Mucosa of descending colon (tissue), 3 donors: ENCODE results near the gene CNOT1. TPM values are rescaled to one million over a fixed set of nuclear protein-coding genes. Genes with fewer than 3 reads are reported as not detected.
A peak's percentile ranks its signal among the peaks of the same experiment; 100 is the strongest.

Experiments used
- ATAC-seq: fragments of 200-7000 bp; cut with Tn5 transposase; one replicate; pipeline ENCODE4 v1.9.1; 2020; ENCODE audit warnings: mild to moderate bottlenecking, moderate library complexity
- DNase-seq, 3 donors: peaks; one replicate each; pipeline ENCODE4 v3.0.0-alpha.2; 2020
- H3K36me3 ChIP-seq: fragments of 200-600 bp; one replicate; pipeline ENCODE4 v1.8.0; 2021; ENCODE audit warnings: low read depth, mild to moderate bottlenecking
- H3K4me1 ChIP-seq: fragments of 200-600 bp; one replicate; pipeline ENCODE4 v1.8.0; 2021; ENCODE audit warnings: low read depth, mild to moderate bottlenecking
- H3K4me3 ChIP-seq: fragments of 200-600 bp; one replicate; pipeline ENCODE4 v1.8.0; 2021; ENCODE audit warnings: mild to moderate bottlenecking
- H3K9me3 ChIP-seq: fragments of 200-600 bp; one replicate; pipeline ENCODE4 v1.8.0; 2021; ENCODE audit warnings: mild to moderate bottlenecking
- intact Hi-C, 2 donors: fragments of 100-400 bp; cut with DNase I in 1 of 2; cut with micrococcal nuclease in 1 of 2; formaldehyde crosslinking; loops; one replicate each; pipeline versions ENCODE4 v1.11.0 to v1.11.1; 2022; cut with DNase I, micrococcal nuclease
- total RNA-seq, 3 donors: library from RNA; stranded (reverse); fragmentation: NEBNext Ultra II Directional in 2 of 3; extraction: Animal tissue kit (Norgen Biotek cat#: 25700) in 2 of 3; gene quantifications; one replicate each; pipeline versions ENCODE4 v1.2.1 to v1.2.4, GENCODE V29; 2021 to 2023
- TF ChIP-seq, protein P1 (sequence below): fragments of 200-600 bp; IDR thresholded peaks from one replicate; pipeline ENCODE4 v1.8.0; 2022; ENCODE audit warnings: antibody characterized with exemption, mild to moderate bottlenecking
- donor health status: DM: no; HTN: no; CAD: no; lungs with moderate emphysema.
- donor health status: DM: no; HTN: no; CAD: no.
- donor health status: DM: no; HTN: yes; CAD: no.

The CNOT1 gene
- total RNA-seq, 3 donors from 2014 or later, result 194 to 239 (median 230) TPM

DNA sequence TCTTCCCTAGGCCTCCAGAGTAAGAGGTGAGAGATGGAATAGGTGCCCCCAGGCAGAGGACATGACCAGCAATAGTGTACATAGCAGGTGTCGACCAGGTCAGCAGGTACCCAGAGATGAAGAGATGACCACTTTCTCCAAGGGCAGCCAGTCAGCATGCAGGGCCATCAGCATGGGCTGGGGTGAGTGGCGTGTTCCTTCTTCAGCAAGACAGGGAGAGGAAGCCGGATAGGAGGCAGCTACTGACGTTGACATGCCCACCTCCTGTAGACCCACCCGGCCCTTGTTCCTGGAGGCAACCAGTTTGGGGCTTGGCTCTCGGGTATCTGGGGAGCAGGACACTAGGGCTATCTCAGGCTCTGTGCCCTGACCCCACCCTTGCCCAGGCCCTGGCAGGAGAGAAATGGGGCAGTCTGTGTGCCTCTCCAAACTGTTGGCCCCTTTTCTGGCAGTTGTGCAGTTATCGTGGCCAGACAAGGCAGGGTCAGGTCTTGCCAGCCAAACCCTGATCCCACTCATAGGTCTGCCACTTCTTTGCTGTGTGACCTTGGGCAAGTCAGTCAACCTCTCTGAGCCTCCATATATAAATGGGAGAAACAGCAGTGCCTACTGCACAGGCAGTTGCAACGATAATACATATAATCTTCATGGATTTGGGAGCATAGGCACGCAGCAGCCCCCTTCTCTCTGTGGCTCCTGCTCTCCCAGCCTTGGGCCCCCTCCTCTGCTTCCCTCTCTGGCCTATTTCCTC lies 131.1 kb downstream of the CNOT1 start:
- H3K9me3 ChIP-seq, result no peaks in the 10 kb centered on the region
- no peak overlapping the region for H3K4me3 ChIP-seq
- ATAC-seq (no peak), DNase-seq (no peak)
- no peaks in the 10 kb centered on the region for H3K36me3 ChIP-seq
- TF ChIP-seq, protein P1, sequence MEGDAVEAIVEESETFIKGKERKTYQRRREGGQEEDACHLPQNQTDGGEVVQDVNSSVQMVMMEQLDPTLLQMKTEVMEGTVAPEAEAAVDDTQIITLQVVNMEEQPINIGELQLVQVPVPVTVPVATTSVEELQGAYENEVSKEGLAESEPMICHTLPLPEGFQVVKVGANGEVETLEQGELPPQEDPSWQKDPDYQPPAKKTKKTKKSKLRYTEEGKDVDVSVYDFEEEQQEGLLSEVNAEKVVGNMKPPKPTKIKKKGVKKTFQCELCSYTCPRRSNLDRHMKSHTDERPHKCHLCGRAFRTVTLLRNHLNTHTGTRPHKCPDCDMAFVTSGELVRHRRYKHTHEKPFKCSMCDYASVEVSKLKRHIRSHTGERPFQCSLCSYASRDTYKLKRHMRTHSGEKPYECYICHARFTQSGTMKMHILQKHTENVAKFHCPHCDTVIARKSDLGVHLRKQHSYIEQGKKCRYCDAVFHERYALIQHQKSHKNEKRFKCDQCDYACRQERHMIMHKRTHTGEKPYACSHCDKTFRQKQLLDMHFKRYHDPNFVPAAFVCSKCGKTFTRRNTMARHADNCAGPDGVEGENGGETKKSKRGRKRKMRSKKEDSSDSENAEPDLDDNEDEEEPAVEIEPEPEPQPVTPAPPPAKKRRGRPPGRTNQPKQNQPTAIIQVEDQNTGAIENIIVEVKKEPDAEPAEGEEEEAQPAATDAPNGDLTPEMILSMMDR, result no peak
- intact Hi-C loops, result no loop called here
- peaks cover 13% of the 10 kb centered on the region for H3K4me1 ChIP-seq

DNA sequence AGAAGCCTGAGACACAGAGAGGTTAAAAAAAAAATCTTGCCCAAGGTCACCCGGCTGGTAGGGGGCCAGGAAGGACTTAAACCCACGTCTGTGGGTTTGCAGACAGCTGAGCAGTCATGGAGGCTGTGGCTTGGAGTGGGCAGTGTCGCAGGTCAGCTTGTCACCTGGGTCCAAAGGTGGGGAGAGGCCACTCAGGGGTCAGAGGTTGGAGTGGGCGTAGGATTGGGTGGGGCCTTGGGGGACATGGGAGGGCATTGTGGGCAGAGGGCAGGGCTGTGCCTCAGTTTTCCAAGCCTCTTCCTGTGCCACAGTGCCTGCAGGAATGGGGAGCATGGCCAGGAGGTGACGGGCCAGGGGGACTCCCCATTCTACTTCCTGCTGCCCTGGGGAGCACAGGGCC lies 131.7 kb downstream of the CNOT1 start:
- ATAC-seq, result no peak
- no peaks in the 10 kb centered on the region for H3K36me3 ChIP-seq
- TF ChIP-seq, protein P1, result no peak
- H3K9me3 ChIP-seq, result no peaks in the 10 kb centered on the region
- peaks cover 13% of the 10 kb centered on the region for H3K4me1 ChIP-seq
- no peak overlapping the region for H3K4me3 ChIP-seq
- intact Hi-C loops, result no loop called here
- no peak for DNase-seq

DNA sequence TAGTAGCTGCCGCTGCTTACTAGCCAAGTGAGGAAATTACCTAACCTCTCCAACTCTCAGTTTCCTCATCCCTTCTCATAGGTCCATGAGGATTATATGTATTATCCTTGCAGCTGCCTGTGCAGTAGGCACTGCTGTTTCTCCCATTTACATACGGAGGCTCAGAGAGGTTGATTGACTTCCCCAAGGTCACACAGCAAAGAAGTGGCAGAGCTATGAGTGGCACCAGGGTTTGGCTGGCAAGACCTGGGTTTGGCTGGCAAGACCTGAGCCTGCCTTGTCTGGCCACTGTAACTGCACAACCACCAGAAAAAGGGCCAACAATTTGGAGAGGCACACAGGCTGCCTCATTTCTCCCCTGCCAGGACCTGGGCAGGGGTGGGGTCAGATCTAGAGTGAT lies 132.2 kb downstream of the CNOT1 start:
- H3K4me3 ChIP-seq, result no peak overlapping the region
- TF ChIP-seq, protein P1, result no peak
- intact Hi-C loops, result no loop called here
- H3K36me3 ChIP-seq, result no peaks in the 10 kb centered on the region
- no peak for ATAC-seq
- no peak for DNase-seq
- H3K4me1 ChIP-seq, result peaks cover 13% of the 10 kb centered on the region
- no peaks in the 10 kb centered on the region for H3K9me3 ChIP-seq

DNA sequence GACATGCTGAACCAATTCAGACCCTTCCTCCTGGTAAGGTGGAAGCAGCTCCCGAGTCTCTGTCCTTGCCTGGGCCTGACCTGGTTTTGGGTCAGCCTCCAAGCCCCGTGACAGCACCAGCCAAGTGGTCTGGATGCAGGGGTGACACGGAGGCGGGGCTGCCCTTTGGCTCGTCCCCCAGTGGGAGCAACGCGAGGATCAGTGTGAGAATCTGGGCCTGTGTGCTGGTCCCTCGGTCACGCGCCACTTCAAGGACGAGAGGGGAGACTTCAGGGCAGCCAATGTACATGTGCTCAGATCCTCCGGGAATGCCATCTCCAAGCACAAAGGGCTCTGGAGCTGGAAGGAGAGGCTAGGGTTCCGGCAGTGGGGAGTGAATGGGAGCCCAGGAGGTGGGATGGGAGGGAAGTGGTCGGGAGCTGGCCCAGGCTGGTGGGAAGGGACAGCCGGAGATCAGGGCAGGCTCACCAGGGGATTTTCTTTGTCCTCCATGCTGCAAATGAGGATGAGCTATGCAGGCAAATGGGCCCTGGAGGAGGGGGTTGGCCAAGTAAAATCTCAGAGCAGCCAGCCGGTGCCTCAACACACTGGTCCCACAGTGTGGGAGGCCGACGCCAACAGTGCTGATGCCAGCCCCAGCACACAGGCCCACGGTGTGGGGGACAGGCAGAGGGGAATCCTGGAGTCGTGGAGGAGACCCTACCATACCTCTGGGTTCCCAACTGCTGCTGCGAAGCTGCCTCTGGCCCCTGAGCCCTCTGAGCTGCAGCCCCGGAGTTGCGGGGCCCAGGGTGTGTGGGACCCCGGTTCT lies 133.9 kb downstream of the CNOT1 start:
- H3K4me1 ChIP-seq, result peaks cover 5% of the 10 kb centered on the region
- H3K4me3 ChIP-seq, result no peak overlapping the region
- intact Hi-C loops, result no loop called here
- TF ChIP-seq, protein P1, result no peak
- DNase-seq (no peak), ATAC-seq (no peak)
- H3K36me3 ChIP-seq, result no peaks in the 10 kb centered on the region
- H3K9me3 ChIP-seq, result no peaks in the 10 kb centered on the region

DNA sequence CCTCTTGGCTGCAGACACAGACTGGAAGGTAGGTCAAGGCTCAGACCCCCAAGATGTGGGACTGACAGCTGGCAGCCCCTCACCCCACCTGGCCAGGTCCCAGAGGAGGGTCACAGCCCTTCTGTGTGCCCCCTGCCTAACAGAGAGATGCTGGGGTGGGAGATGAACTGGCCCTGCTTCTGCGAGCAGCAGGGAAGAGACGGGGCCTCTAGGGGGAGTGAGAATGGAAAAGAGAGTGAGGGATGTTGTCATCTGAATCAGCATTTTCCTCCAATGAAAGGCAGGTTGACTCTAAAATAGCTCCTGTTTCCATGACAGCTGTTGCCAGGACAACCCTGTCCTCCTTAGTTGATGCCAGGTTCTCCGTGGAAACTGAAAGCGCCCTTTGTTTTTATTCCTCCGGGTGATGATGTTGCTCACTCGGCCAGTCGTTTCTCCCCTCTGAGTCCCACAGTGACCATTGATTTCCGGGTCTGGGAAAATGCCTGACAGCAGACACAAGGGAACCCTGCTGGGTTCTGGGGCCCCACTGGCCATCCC lies 134.6 kb downstream of the CNOT1 start:
- TF ChIP-seq, protein P1, result no peak
- DNase-seq, result peak in 1 of 3 donors; percentile 64
- ATAC-seq, result peak; percentile 66
- H3K36me3 ChIP-seq, result no peaks in the 10 kb centered on the region
- no peaks in the 10 kb centered on the region for H3K4me1 ChIP-seq
- H3K4me3 ChIP-seq, result no peak overlapping the region
- no peaks in the 10 kb centered on the region for H3K9me3 ChIP-seq
- intact Hi-C loops, result no loop called here
